Gastroesophageal sphincter (tissue), 3 donors: Measurements from ENCODE around the gene SRD5A2.

Experiments
- POLR2A ChIP-seq, 2 donors: fragments of 450-650 bp; IDR thresholded peaks; one replicate each; pipeline ENCODE4 v1.6.1; 2017; ENCODE audit warnings: antibody characterized with exemption in 2 of 2, mild to moderate bottlenecking in 2 of 2, moderate library complexity in 1 of 2
- POLR2AphosphoS5 ChIP-seq: sonication (generic); formaldehyde crosslinking; IDR thresholded peaks from one replicate; pipeline ENCODE4 v1.6.1; 2017; ENCODE audit warnings: antibody characterized with exemption
- TF ChIP-seq, protein P1 (sequence below), 4 experiments: fragments of 200-600 bp in 2 of 4; fragments of 450-650 bp in 2 of 4; sonication (generic) in 1 of 4; IDR thresholded peaks; one replicate each; pipeline ENCODE4 v1.5.1; 2017 to 2019; ENCODE audit warnings: antibody characterized with exemption in 4 of 4, mild to moderate bottlenecking in 2 of 4, moderate library complexity in 2 of 4

DNA sequence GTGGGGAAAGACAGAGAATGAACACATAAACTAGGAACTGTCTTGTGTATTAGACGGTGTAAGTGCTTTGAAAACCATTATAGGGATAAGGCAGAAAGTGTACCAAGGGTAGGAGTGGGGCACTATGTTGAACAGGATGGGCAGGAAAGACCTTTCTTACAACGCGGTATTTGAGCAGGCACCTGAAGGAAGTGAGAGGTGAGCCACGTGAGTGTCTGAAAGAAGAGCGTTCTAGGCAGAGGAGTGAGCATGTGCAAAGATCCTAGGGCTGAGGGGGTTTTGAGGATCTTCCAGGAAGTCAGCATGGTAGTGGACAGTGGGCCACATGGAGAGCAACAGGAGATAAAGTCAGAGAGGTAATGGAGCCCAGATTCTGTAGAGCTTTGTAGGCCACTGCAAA lies 65.2 kb downstream of the SRD5A2 start:
- TF ChIP-seq, protein P1, sequence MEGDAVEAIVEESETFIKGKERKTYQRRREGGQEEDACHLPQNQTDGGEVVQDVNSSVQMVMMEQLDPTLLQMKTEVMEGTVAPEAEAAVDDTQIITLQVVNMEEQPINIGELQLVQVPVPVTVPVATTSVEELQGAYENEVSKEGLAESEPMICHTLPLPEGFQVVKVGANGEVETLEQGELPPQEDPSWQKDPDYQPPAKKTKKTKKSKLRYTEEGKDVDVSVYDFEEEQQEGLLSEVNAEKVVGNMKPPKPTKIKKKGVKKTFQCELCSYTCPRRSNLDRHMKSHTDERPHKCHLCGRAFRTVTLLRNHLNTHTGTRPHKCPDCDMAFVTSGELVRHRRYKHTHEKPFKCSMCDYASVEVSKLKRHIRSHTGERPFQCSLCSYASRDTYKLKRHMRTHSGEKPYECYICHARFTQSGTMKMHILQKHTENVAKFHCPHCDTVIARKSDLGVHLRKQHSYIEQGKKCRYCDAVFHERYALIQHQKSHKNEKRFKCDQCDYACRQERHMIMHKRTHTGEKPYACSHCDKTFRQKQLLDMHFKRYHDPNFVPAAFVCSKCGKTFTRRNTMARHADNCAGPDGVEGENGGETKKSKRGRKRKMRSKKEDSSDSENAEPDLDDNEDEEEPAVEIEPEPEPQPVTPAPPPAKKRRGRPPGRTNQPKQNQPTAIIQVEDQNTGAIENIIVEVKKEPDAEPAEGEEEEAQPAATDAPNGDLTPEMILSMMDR (IDR thresholded peaks at IDR 0.05): no peak
- TF ChIP-seq POLR2A (IDR thresholded peaks at IDR 0.05) (no peak), POLR2AphosphoS5 (no peak)
